Measurements from ENCODE around the gene ZNF441. TPM values are rescaled to one million over a fixed set of nuclear protein-coding genes. Genes with fewer than 3 reads are reported as not detected.

ZNF441 gene
- total RNA-seq, 1 experiment from 2014 or later = 1.8 TPM

- no peak overlapping the region for H3K4me3 Mint-ChIP-seq
- H3K27ac Mint-ChIP-seq = no peak overlapping the region
- peaks cover 46% of the 10 kb centered on the region for H3K27me3 Mint-ChIP-seq (ENCODE audit: low read depth)
- peaks cover 38% of the 10 kb centered on the region for H3K9me3 Mint-ChIP-seq
- H3K4me1 Mint-ChIP-seq = no peaks in the 10 kb centered on the region
- ATAC-seq = no peak
- ChIA-PET POLR2A (no interaction called here), CTCF (no interaction called here)
- H3K36me3 Mint-ChIP-seq = peaks cover 26% of the 10 kb centered on the region
- no peak for DNase-seq (ENCODE audit: low spot score)
- TF ChIP-seq ZNF219 (CRISPR knock-in tag; IDR thresholded peaks at IDR 0.05; ENCODE audit: borderline replicate concordance) (no peak), NFYB (CRISPR knock-in tag; conservative IDR thresholded peaks at IDR 0.05; ENCODE audit: low read depth) (no peak), NFE2L1 (CRISPR knock-in tag; IDR thresholded peaks at IDR 0.05) (no peak), PRRX2 (CRISPR knock-in tag; IDR thresholded peaks at IDR 0.05) (no peak), NR1H2 (CRISPR knock-in tag; IDR thresholded peaks at IDR 0.05) (no peak), USF1 (CRISPR knock-in tag; IDR thresholded peaks at IDR 0.05) (no peak), NR3C1 (CRISPR knock-in tag; conservative IDR thresholded peaks at IDR 0.05; ENCODE audit: low read depth) (no peak), ARID4B (CRISPR knock-in tag; IDR thresholded peaks at IDR 0.05; ENCODE audit: borderline replicate concordance) (no peak), MLX (CRISPR knock-in tag; IDR thresholded peaks at IDR 0.05) (no peak), ELF4 (CRISPR knock-in tag; IDR thresholded peaks at IDR 0.05; ENCODE audit: low read depth) (no peak), NFATC4 (CRISPR knock-in tag; IDR thresholded peaks at IDR 0.05) (no peak), CDX4 (CRISPR knock-in tag; IDR thresholded peaks at IDR 0.05; ENCODE audit: borderline replicate concordance) (no peak), MYBL2 (CRISPR knock-in tag; IDR thresholded peaks at IDR 0.05) (no peak), ATF3 (CRISPR knock-in tag; conservative IDR thresholded peaks at IDR 0.05) (no peak), TEAD1 (CRISPR knock-in tag; IDR thresholded peaks at IDR 0.05) (no peak), ATF1 (CRISPR knock-in tag; IDR thresholded peaks at IDR 0.05) (no peak), ZNF423 (CRISPR knock-in tag; IDR thresholded peaks at IDR 0.05) (no peak)
Observed at GRCh38 chr19:11806354-11807098, 39.7 kb downstream of the ZNF441 start.

DNA sequence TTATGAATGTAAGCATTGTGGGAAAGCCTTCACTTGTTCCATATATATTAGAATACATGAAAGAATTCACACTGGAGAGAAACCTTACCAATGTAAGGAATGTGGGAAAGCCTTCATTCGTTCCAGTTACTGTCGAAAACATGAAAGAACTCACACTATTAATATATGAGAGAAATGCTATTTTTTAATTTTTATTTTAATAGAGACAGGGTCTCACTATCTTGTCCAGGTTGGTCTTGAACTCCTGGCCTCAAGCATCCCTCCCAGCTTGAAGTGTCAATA lies 40.2 kb downstream of the ZNF441 start:
- no peak for DNase-seq (ENCODE audit: low spot score)
- Mint-ChIP-seq H3K36me3 (peaks cover 26% of the 10 kb centered on the region), H3K4me3 (no peak overlapping the region), H3K27me3 (ENCODE audit: low read depth) (peaks cover 46% of the 10 kb centered on the region), H3K9me3 (peaks cover 38% of the 10 kb centered on the region), H3K27ac (no peak overlapping the region), H3K4me1 (no peaks in the 10 kb centered on the region)
- ATAC-seq = no peak
- ChIA-PET POLR2A (no interaction called here), CTCF (no interaction called here)
- TF ChIP-seq STAT6 (CRISPR knock-in tag; conservative IDR thresholded peaks at IDR 0.05; ENCODE audit: low read depth) (no peak), CBFB (CRISPR knock-in tag; IDR thresholded peaks at IDR 0.05; ENCODE audit: low read depth) (no peak), TEAD1 (CRISPR knock-in tag; IDR thresholded peaks at IDR 0.05) (no peak), SMAD4 (CRISPR knock-in tag; IDR thresholded peaks at IDR 0.05) (no peak), GABPB1 (CRISPR knock-in tag; IDR thresholded peaks at IDR 0.05) (no peak), ATF1 (CRISPR knock-in tag; IDR thresholded peaks at IDR 0.05) (no peak), NR2C2 (CRISPR knock-in tag; IDR thresholded peaks at IDR 0.05) (no peak), ATF3 (CRISPR knock-in tag; conservative IDR thresholded peaks at IDR 0.05) (no peak), FOXJ3 (CRISPR knock-in tag; IDR thresholded peaks at IDR 0.05; ENCODE audit: borderline replicate concordance) (no peak)
- TF ChIP-seq, protein P1, sequence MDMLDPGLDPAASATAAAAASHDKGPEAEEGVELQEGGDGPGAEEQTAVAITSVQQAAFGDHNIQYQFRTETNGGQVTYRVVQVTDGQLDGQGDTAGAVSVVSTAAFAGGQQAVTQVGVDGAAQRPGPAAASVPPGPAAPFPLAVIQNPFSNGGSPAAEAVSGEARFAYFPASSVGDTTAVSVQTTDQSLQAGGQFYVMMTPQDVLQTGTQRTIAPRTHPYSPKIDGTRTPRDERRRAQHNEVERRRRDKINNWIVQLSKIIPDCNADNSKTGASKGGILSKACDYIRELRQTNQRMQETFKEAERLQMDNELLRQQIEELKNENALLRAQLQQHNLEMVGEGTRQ (CRISPR knock-in tag; IDR thresholded peaks at IDR 0.05) = no peak
- TF ChIP-seq, protein P2, sequence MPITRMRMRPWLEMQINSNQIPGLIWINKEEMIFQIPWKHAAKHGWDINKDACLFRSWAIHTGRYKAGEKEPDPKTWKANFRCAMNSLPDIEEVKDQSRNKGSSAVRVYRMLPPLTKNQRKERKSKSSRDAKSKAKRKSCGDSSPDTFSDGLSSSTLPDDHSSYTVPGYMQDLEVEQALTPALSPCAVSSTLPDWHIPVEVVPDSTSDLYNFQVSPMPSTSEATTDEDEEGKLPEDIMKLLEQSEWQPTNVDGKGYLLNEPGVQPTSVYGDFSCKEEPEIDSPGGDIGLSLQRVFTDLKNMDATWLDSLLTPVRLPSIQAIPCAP (CRISPR knock-in tag; IDR thresholded peaks at IDR 0.05) = no peak
